Measurements from ENCODE around the gene DOCK3. TPM values are rescaled to one million over a fixed set of nuclear protein-coding genes. Genes with fewer than 3 reads are reported as not detected.

Gene DOCK3, protein sequence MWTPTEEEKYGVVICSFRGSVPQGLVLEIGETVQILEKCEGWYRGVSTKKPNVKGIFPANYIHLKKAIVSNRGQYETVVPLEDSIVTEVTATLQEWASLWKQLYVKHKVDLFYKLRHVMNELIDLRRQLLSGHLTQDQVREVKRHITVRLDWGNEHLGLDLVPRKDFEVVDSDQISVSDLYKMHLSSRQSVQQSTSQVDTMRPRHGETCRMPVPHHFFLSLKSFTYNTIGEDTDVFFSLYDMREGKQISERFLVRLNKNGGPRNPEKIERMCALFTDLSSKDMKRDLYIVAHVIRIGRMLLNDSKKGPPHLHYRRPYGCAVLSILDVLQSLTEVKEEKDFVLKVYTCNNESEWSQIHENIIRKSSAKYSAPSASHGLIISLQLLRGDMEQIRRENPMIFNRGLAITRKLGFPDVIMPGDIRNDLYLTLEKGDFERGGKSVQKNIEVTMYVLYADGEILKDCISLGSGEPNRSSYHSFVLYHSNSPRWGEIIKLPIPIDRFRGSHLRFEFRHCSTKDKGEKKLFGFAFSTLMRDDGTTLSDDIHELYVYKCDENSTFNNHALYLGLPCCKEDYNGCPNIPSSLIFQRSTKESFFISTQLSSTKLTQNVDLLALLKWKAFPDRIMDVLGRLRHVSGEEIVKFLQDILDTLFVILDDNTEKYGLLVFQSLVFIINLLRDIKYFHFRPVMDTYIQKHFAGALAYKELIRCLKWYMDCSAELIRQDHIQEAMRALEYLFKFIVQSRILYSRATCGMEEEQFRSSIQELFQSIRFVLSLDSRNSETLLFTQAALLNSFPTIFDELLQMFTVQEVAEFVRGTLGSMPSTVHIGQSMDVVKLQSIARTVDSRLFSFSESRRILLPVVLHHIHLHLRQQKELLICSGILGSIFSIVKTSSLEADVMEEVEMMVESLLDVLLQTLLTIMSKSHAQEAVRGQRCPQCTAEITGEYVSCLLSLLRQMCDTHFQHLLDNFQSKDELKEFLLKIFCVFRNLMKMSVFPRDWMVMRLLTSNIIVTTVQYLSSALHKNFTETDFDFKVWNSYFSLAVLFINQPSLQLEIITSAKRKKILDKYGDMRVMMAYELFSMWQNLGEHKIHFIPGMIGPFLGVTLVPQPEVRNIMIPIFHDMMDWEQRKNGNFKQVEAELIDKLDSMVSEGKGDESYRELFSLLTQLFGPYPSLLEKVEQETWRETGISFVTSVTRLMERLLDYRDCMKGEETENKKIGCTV (N-terminal part only)
- total RNA-seq (2022; extraction: Qiagen RNA extraction): 0.29 to 0.38 TPM (median 0.35 TPM) in 5 replicates

DNA sequence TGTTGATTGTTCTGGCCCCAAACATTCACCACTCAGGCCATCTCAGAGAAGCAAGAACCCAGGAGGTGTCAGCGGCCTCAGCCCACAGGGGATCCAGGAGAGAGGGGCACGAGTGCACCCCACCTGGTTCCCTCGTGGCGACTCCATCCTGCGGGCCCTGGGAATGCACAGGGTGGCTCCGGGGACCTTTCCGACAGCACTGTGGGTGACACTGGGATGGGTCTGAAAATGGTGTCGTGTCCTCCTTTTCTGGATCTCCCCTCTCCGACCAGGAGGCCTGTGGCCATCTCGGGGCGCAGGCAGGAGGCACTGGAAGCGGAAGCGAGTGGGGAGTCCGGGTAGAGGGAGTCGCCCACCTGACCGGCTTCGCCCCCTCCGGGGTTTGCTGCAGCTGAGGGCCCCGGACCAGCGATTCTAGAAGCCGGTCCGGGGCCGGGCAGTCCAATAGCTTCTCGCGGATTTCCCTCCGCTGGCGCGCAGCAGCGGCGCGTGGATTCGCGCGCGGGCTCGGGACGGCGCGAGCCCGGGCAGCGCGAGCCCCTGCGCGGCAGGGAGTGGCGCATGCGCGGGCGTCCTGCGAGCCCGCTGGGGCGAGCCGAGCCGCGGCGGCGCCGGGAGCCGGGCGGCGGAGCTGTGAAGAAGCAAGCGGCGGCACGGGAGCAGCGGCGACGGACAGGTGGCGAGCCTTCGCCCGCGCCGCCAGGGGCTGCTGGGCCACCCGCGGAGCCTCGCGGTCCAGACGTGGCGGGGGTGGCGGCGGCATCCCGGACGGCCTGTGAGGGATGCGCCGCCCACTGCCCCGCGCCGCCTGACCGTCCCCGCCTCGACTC lies at the start of gene DOCK3:
DOCK3 (plus strand) TSS at position 579 of the 830 bp plus-strand sequence. CDS start 337 bp downstream, outside the sequence.

GRCh38 chr3:51384726-51385473 lies 710.2 kb downstream of the DOCK3 start, which contains the start of gene MANF:
MANF (plus strand) TSS chr3:51385291; CDS start chr3:51385343, 52 bp downstream.

DNA sequence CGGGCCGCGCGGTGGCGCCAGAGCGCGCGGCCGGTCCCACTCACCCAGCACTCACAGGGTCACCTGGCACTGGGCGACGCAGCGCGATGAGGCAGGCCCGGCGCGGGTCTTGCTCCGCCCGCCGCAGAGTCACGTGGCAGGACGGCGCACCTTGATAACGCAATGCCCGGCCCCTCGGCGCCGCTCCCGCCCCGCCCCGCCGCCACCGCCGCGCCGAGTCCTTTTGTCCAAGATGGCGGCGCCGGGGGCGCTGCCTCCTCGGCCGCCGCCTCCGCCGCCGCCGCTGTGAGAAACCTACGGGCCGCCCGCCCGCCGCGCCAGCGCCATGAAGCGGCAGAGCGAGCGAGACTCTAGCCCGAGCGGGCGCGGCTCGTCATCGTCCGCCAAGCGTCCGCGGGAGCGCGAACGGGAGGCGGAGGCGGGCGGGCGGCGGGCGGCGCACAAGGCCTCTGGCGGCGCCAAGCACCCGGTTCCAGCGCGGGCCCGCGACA lies 716.4 kb downstream of the DOCK3 start, which contains the start of gene RBM15B:
RBM15B (plus strand) TSS at position 211 of the 491 bp plus-strand sequence; CDS start at position 326, 115 bp downstream.

Other genes with a start within 250 kb of the DOCK3 start
- 0.48 to 0.61 TPM (median 0.59 TPM) in 5 replicates for gene CACNA2D2, start 171.3 kb upstream of the DOCK3 start, total RNA-seq (2022; extraction: Qiagen RNA extraction)
- gene C3orf18, start 107.2 kb upstream of the DOCK3 start, total RNA-seq (2022; extraction: Qiagen RNA extraction): 2.0 to 2.6 TPM (median 2.3 TPM) in 5 replicates
- gene HEMK1, start 105.4 kb upstream of the DOCK3 start, total RNA-seq (2022; extraction: Qiagen RNA extraction): 4.9 to 7.0 TPM (median 6.2 TPM) in 5 replicates
- 0.52 to 0.74 TPM (median 0.66 TPM) in 5 replicates for gene CISH, start 63.2 kb upstream of the DOCK3 start, total RNA-seq (2022; extraction: Qiagen RNA extraction)
- 26.5 to 28.1 TPM (median 26.9 TPM) in 5 replicates for gene MAPKAPK3, start 57.8 kb upstream of the DOCK3 start, total RNA-seq (2022; extraction: Qiagen RNA extraction)

Measured in A549 treated with Hydrocortisone at 1 μM for 4 hours (cell line).